Activated CD8-positive, alpha-beta memory T cell treated with anti-CD3 and anti-CD28 coated beads, Interleukin-2, amount 50 U/mL, for 24 hours (primary cell): ENCODE results near the gene GRWD1.

Experiments used
- DNase-seq: peaks from one replicate; pipeline ENCODE4 v3.0.0-alpha.2; 2020; ENCODE audit errors: extremely low read depth

Gene GRWD1

DNA sequence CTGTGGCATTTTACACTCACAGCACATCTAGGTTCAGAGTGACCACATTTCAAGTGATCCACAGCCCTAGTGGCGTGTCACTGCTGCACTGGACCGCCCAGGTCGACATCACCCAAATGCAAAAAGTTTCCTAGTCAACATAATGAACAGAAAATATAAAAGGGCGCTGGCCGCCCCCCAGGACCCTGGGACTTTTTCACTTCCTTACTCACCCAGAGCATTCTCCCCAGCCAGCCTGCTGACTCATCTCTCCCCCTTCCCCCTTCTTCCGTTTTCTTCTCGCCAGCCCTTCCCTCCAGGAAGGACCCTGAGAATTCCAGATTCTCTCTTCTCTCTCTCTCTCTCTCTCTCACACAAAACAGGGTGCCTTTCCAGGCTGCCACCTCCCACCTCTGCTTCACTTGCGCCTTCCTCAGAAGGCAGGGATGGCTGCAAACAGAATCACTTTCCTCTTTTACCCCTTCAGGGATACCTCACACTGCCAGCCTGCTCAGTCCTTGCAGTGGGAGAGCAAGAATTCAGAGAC, 21.0 kb upstream of the GRWD1 start:
- no peak for DNase-seq

DNA sequence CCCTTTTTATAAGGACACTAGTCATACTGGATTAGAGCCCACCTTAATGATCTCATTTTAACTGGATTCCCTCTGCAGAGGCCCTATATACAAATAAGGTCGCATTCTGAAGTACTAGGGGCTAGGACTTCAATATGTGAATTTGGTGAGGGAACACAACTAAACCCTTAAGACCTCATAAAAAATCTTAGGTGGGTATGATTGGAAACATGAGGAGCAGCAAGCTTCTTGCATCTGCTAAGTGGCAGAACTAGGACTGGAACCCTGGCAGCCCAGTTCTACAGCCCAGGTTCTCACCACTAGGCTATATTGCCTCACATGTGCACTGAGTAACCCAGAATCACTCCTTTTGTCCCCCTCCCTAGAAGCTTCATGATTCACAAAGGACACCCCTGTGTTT, 17.1 kb upstream of the GRWD1 start:
- DNase-seq: no peak

DNA sequence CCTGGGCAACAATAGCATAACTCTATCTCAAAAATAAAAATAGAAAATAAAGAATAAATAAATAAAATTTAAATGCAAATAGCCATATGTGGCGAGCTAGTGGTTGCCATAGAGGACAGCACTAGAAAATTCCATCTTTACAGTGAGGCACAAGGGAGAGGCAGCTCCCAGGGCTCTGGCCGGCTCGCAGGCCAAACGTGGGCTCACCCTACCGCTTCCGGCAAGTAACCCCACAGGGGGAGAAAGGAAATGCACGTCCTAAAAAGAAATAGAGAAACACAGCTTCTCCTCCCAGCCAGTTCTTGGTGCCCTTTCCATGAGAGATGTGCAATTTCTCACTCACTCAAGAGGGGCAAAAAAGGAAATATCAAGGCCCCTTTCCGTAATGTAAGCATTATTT, 12.4 kb upstream of the GRWD1 start:
- no peak for DNase-seq

DNA sequence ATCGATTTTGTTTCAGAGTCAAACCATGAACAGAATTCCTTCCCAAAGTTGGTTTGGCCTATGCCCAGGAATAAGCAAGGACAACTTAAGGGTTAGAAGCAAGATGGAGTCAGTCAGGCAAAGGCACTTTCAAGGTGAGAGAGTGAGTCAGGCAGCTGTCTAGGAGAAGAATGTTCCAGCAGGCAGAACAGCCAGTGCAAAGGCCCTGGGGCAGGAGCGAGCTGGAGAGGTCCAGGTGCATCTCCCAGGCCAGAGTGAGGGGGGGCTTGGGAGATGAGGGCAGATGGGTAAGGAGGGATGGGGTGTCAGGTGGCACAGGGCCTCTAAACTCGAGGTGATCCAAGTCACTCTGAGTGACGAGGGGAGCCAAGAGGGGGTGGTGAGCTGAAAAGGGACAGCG, 9.2 kb upstream of the GRWD1 start:
- DNase-seq: no peak

DNA sequence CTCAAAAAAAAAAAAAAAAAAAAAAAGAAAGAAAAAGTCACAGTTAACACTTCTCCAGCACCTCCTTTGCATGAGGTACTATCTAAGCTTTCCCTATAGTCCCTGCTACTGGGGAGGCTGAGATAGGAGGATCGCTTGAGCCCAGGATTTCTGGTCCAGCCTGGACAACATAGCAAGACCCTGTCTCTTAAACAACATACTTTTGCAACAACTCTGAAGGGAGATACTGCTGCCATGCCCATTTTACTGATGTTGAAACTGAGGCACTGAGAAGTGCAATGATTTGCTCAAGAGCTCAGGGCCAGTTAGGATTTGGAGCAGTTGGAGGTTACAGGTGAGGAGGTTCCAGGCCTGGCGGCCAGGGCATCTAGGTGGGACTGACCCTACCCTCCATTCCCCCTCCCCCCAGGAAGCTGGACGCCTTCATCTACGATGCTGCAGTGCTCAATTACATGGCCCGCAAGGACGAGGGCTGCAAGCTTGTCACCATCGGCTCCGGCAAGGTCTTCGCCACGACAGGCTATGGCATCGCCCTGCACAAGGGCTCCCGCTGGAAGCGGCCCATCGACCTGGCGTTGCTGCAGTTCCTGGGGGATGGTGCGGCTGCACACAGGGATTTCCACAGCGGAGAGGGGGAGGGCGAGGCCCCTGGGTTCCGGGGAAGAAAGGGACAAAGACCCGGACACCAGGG, 4.3 kb upstream of the GRWD1 start:
- no peak for DNase-seq

DNA sequence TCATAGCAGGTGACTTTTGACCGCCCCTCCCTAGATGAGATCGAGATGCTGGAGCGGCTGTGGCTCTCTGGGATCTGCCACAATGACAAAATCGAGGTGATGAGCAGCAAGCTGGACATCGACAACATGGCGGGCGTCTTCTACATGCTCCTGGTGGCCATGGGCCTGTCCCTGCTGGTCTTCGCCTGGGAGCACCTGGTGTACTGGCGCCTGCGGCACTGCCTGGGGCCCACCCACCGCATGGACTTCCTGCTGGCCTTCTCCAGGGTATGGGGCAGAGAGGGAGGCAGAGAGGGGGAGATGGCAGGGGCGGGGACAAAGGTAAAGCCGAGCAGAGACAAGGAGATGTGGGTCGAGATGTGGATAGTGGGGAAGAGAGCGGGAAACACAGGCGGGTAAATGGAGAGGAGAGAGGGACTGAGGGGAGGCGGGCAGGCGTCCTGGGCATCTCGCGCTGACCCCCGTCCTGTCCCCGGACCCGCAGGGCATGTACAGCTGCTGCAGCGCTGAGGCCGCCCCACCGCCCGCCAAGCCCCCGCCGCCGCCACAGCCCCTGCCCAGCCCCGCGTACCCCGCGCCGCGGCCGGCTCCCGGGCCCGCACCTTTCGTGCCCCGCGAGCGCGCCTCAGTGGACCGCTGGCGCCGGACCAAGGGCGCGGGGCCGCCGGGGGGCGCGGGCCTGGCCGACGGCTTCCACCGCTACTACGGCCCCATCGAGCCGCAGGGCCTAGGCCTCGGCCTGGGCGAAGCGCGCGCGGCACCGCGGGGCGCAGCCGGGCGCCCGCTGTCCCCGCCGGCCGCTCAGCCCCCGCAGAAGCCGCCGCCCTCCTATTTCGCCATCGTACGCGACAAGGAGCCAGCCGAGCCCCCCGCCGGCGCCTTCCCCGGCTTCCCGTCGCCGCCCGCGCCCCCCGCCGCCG, 3.4 kb upstream of the GRWD1 start:
- DNase-seq: no peak

DNA sequence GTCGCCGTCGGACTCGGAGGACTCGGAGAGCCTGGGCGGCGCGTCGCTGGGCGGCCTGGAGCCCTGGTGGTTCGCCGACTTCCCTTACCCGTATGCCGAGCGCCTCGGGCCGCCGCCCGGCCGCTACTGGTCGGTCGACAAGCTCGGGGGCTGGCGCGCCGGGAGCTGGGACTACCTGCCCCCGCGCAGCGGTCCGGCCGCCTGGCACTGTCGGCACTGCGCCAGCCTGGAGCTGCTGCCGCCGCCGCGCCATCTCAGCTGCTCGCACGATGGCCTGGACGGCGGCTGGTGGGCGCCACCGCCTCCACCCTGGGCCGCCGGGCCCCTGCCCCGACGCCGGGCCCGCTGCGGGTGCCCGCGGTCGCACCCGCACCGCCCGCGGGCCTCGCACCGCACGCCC, 2.5 kb upstream of the GRWD1 start:
- no peak for DNase-seq

DNA sequence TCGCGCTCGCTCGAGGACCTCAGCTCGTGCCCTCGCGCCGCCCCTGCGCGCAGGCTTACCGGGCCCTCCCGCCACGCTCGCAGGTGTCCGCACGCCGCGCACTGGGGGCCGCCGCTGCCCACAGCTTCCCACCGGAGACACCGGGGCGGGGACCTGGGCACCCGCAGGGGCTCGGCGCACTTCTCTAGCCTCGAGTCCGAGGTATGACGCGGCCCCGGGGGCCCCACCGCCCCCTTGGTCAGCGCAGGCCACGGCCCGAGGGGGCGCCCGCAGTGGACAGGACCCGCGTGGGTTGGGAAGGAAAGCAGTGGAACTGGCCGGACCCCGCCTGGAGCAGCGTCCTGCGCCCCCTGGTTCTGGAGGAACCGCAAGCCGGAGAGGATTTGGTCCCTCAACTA, 2.1 kb upstream of the GRWD1 start:
- no peak for DNase-seq

DNA sequence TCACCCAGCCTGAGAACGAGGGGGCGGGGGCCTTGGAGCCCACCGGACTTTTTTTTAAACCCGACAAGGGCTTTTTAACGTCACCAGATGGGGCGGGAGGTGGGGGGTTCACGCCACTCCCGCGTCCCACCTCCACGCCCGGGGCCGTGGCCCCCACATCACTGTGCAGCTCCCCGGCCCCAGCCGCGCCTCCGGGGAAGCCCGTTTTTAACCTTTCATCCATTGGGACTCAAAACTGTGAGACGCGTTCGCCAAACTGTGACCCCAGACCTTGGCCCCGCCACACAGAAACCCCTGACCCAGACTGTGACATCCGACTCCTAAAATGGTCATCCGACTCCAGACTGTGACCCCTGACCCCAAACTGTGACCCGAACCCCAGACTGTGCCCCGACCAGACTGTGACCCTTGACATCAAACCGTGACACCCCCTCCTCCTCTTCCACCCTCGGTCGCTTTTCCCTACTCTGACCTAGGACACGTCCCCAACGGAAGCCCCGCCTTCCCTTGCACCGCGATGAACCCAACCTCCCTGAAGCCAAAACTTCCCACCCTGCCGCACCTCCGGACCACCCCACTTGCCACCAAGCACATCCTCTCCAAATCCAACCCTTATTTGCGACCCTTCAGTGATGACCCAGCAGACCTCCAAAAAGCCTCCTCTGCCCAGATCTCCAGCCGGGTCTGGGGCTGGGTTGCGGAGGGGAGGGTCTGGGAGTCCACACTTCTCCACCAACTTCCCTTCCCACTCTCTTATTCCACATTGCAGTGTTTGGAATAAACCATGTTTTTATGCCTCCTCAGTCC, 1.5 kb upstream of the GRWD1 start:
- DNase-seq: no peak

DNA sequence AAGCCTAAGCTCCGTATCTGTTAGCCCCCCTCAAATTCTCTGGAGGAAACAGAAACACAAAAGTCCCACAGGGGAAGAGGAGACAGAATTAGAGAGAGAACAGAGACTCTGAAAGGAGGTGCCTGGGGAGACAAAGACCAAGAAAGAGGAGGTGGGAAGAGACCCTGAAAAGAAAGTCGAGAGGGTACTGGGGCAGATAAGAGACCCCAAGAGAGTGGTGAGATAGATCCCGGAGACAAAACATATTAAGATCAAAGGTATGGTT, 915 bp upstream of the GRWD1 start:
- DNase-seq: no peak

GRCh38 chr19:48445256-48445605, 552 bp upstream of the GRWD1 start:
- no peak for DNase-seq

- DNase-seq: no peak
These were observed 796 bp downstream of the GRWD1 start for GRCh38 chr19:48446579-48446978.

DNA sequence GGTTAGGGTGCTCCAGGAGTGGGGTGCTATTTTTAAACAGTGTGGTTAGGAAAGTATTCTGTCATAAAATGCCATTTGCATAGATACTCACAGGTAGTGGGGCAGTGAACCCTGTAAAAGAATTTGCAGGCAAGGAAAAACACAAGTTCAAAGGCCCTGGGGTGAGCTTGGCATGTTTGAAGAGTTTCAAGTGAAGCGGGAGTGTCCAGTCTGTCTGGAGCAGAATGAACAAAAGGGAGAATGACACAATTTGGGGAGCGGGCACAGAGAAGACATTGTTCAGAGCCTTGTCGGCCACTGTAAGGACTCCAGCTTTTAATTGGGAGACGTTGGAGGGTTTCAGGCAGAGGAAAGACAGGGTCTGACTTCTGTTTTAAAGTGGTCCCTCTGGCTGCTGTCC, 2.8 kb downstream of the GRWD1 start:
- no peak for DNase-seq

GRCh38 chr19:48450441-48450840, 4.7 kb downstream of the GRWD1 start:
- no peak for DNase-seq

DNA sequence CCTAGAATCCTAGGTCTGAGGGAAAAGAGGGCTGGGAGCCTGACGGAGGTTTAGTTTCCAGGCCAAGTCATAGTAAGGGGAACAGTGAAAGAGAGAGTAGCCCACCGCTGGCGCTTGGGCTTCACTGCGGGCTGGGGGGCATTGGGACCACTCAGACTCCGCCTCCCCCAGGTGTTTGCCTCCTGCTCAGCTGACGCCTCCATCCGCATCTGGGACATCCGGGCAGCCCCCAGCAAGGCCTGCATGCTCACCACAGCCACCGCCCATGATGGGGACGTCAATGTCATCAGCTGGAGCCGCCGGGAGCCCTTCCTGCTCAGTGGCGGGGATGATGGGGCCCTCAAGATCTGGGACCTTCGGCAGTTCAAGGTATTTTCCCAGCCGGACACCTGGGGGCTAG, 5.1 kb downstream of the GRWD1 start:
- DNase-seq: no peak

- no peak for DNase-seq
These were observed 5.8 kb downstream of the GRWD1 start for GRCh38 chr19:48451624-48452023.

- DNase-seq: no peak
These were observed 6.8 kb downstream of the GRWD1 start for GRCh38 chr19:48452289-48453190.

DNA sequence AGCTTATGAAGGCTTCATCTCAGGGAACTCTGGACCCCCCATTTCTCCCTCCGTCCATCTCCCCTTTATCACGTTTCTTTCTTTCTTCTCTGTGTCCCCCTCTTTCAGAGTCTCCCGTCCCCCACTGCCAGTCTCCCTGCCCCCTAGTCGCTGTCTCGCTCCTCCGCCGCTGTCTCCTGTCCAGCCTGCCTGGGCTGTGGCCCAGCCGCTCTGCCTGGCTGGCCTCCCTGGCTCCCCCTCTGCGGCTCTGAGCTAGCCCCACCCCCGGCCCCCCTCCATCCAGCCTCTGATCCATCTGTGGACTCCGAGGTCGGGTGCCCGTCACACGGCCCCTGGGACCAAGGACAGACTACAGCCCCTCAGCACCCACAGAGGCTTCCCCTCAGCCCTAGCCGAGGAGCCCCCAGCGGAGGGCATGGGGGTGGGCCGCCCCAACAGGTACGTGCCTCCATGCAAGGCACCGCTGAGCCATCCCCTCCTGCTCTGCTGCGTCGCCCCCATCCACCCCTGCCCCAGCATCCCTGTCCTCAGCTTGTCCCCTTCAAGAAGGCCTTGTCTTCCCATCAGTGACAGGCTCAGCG, 8.5 kb downstream of the GRWD1 start:
- DNase-seq: no peak

DNA sequence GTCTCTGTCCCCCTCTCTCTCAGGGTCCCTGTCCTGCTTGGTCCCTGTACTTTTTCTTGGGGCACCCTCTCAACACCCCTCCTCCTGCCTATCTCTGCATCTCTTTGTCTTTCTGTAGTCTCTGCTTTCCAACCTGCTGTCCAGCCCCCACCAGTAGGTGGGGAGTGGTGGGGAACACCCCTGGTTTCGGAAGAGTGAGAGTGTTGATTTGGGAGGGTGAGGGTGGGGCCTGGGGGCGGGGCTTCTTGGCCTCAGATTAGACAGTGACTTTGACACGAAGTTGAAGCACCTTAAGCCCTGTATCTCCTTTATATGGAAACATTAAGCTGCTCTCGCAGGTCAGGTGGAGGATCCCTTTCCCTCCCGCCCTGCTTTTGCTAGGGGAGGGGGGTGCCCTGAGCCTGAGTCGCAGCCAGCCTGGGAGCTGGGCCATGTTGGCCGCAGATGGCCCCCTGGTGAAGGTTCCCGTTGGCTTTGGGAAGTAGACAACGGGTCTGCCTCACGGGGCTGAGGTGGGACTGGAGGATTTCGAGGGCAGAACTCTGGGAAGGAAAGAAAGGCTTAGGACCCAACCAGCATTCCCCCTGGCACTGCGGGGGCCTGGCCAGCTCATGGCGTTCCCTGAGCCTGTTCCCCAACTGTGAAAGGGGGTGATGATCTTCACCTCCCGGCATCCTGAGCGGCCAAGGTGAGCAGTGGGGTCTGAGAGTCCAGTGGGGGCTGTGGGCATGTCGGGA, 9.6 kb downstream of the GRWD1 start, which contains the start of gene KCNJ14:
Gene KCNJ14, plus strand, starts transcription at position 404 of the 737 bp plus-strand sequence. CDS start 6,151 bp downstream, outside the sequence.
- DNase-seq: no peak

GRCh38 chr19:48455908-48456562, 10.3 kb downstream of the GRWD1 start:
- no peak for DNase-seq
